ENCODE measurements around the gene TPST2.

Gene TPST2

DNA sequence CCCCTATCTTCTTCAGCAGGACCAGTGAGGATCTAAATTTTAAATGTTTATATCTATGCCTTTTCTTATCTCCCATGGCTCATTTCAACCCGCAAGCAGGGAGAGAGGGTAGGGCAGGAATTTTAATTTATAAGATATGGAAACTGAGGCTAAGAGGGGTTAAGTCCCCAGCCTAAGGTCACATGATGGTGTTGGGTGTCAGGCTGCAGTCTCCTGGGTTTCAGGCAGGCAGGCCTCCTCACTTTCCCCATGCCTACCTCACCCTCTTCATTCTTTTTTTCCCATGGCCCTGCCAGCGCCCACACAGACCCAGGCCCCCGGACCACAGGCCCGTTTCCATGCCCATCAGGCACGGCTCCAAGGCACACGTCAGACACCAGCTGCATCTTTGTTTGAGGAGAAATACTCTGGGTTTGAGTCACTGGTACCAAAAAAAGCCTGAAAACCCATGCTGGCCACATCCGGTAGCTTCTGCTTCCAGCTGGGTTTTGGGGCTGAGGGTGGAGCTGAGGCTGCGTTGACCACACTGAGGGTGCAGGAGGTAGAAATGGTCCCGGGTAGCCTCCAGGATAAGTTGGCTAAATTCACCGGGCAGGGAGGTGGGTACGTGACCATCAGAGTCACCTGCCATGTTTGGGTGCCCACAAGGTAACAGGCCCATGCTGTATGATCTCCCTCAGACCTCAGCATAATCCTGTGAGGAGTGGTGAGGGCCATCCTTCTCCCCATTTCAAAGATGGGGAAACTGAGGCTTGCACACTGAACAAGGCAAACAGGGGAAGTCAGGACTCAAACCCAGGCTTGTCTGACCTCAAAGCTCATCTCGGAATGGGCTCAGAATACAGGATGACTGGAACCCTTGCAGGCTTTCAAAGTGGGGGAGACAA is 20.4 kb upstream of the TPST2 start:
- FAIRE-seq, result no peak

DNA sequence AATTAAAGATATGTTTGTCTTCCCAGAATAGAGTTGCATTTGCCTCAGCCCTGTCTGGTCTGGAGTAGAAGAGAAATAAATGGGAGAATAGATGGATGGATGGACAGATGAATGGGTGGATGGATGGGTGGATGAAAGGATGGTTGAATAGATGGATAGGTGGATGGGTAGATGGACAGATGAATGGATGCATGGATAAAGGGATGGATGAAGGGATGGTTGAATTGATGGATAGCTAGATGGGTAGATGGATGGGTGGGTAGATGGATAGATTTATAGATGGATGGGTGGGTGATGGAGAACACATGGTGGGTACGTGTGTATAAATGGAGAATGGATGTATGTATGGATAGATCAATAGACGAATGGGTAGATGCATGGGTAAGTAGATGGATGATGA is 19.4 kb upstream of the TPST2 start:
- no peak for FAIRE-seq

DNA sequence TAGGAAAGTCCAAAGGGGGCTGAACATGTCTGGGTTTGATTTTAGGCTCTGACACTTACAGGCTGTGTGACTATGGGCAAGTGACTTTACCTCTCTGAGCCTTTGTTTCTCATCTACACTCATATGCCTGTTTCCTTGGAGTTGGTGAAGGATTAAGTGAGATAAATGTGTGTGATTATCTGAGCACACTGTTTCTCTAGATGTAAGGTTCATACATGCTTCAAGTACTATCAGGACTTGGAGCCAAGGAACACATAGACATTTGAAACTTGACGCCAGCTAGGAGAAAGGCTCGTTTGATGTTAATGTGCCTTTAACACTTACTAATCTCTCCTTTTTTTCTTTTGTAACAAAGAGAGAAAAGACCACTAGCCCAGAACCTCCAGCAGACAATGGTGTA is 18.2 kb upstream of the TPST2 start:
- no peak for FAIRE-seq

DNA sequence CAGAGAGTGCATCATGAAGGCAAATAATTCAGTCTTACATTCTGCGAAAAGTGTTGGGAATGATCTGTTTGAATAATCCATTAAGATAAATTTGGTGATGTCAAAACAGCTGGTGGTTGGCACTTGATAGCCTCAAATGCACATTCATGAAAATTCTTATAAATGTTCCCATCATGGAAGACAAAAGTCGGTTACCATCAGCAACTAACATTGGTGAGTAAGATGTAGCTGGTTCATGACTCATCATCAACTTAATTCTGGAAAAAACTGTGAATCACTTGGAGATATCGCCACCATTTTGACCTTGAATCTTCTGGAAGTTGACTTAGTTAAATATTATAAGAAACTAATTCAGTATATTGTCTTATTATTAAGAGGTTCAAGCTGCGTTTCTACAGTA is 16.7 kb upstream of the TPST2 start:
- no peak for FAIRE-seq

DNA sequence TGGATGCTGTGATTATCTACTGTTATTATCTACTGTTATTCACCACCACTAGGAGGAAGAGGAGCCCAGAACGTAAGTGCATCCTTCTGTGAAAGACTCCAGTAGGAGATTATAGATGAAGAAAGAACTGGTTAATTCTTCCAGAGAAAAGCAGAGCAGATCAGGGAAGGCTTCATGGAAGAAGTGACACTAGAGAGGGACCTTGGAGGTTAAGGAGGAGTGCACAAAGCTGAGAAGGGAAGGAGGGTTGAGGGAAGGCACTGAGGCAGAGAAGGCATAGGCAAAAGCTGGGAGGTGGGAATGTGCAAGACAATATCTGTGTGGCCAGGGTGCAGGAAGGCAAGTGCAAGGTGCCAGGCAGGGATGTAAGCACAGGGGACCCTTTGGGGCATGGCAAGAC is 14.4 kb upstream of the TPST2 start:
- no peak for FAIRE-seq

DNA sequence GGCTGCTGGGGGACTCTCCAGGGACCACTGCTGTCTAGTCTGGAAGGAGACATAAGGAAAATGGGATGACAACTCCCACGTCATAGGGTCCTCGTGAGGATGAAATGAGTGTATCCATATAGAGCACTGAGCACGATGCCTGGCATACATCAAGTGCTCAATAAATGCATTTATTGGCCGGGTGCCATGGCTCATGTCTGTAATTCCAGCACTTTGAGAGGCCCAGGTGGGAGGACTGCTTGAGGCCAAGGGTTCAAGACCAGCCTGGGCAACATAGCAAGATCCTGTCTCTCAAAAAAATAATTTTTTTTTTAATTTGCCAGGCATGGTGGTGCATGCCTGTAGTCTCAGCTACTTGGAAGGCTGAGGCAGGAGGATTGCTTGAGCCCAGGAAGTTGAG is 12.2 kb upstream of the TPST2 start:
- FAIRE-seq, result no peak

DNA sequence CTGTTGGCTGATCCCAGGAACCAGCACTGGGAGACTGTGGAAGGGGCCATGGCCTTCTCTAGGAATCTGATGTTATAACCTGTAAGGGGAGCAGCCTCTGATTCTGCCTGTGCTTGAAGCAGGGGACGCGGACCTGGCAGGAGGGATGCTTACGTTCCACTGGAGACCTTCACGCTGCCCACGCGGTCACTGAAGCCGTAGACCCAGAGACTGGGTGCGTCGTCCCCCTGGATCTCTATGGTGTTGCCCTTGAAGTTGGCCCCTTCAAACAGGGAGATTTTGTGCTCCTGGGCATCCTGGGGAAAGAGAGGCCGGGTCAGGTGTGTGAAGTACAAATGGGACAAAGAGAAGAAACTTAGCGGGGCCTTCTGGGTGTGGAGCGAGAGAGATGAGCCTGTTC is 11.8 kb upstream of the TPST2 start:
- no peak for FAIRE-seq

DNA sequence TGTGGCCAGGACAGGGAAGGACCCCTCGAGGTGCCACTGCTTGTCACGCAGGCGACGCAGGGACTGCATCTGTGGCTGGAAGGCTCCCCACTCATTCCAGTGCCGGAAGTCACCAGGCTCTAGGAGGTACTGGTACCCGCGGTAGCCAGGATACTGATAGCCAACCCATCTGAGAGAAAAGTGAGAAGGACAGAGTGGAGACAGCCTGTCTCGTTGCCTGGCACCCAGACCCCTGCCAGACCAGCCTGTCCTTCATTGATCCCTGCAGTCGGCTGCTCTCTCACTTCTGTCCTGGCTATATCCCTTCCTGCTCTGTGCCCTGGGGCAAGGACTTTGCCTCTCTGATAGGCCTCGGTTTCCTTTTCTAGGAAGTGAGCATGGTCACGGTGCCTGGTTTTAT is 9.6 kb upstream of the TPST2 start:
- no peak for FAIRE-seq

DNA sequence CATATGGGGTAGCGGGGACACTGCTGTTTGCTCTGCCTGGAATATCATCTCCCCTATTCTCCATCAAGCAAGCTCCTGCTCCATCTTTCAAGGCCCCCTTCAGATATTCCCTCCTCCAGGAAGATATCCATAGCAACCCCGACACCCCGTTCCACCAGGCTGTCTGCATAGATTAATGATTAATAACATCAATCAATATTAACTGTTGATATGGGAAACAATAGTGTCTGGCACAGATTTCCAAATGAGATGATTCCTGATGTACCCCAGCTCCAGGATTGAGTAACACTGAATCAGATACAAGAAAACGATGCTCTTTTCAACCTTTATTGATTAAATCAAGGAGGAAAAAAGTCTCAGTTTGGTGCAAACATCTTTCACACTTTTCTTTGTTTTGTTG is 7.5 kb upstream of the TPST2 start:
- FAIRE-seq, result no peak

DNA sequence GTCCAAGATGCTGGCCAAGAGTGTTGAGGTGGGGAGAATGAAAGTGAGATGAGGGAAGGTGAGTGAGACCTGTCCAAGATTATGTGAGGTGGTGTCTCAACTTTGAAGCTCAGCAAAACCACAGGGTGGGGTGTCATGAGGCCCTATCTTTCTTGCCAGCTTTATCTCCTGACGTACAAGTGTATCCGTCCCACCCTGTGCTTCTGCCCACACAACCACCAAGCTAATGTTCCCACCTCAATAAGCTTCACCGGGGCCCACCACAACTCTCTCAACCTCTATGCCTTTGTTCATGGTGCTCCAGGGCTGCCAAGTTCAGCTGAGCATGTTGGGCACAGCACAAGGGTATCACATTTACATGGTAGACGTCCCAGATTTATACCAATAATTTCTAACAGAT is 7.1 kb upstream of the TPST2 start:
- no peak for FAIRE-seq

DNA sequence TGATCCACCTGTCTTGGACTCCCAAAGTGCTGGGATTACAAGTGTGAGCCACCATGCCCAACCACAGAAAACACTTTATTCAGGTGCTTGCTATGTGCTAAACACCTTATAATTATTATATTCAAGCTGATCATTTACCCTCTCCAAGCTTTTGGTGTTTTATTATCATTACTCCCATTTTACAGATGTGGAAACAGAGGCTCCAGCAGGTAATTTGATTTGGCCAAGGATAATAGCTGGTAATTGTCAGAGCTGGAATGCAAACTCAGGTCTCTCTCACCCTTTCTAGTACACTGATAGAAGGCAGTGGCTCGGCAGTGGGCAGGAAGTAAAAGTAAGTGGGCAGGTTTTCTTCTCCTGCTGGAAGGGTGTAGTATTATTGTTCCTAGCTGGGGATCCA is 3.8 kb upstream of the TPST2 start:
- no peak for FAIRE-seq

DNA sequence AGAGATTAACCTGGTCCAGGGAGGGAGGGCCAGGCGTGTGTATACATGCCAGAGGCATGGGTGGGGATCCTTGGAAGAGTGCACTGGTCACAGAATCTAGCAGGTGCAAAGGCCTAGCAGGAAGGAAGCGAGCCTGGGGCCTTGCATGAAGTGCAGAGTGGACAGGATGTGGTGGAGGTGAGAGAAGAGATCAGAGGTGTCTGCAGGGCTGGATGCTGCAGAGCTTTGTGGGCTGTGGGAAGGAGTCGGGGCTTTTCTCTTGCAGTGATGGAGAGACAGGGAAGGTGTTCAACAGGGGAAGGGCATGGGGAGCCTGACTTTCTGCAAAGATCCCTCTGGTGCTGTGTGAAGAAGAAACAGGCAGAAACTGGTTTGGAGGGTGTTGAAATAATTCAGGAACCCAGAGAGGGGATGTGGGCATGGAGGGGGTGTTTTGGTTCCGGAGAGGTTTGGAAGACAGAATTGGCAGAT is 2.5 kb upstream of the TPST2 start:
- FAIRE-seq, result no peak

DNA sequence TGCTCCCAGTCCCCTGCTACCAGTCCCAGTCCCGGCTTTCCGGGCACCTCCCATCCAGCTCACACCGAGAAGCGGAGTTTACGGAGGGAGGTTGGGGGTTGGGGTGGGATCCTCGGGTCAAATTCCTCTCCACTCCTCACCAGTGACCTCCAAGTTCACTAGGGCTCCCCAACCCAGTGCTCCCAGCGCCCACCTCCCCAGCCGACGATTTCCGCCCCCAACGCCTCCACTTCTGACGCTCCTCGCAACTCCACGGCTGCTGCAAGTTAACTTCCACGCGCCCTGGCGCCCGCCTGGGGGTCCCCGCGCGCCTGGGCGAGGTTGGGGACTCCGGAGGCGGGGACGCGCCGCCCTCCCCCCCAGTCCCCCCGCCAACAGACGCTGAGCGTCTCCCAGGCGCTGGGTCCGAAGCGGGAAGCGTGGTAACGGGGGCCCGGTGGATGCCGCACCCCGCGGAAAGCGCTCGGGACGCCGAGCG is 526 bp downstream of the TPST2 start:
- no peak for FAIRE-seq

DNA sequence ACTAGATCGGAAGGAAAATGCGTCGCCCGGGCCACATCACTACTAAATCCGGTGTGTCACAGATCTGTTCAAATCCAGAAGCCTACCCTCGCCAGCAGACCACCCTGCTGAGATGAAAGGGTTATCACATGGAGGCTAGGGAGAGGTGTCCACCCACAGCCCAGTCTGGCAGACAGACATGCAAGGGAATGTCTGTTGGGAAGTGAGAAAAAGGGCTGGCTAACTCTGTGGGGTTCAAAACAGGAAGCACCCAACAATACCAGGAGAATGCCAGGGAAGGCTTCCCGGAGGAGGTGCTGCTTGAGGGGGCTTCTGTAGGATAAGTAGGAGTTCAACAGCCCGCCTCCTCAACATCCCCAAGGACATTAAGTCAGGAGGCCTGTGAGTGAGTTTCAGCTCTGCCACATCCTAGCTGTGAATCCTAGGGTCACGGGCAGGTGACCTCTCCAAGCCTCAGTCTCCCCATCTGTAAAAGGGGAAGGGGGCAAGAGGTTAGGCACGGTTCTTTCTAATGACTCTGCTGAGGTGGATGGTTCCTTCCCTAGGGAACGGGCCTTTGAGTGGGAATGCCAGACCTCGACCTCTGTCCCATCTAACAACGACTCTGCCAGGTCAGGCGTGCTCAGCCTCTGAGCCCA is 1.1 kb downstream of the TPST2 start:
- no peak for FAIRE-seq

DNA sequence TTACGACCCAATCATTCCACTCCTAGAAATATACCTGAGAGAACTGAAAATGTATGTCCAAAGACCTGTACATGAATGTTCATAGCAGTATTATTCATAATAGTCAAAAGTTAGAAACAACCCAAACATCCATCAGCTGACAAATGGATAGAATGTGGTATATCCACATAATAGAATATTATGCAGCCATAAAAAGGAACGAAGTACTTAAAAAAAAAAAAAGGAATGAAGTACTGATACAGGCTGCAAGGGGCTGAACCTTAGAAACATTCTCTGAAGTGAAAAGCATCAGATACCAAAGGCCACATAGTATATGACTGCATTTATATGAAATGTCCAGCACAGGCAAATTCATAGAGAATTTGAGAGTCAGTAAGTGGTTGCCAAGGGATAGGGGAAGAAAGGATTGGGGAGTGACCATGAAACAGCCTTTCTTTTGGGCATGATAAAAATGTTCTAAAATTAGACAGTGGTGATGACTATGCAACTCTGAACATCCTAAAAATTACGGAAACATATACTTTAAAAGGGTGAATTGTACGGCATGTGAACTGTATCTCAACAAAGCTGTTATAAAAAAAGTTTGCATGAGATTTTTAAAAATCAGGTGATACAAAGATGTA is 1.8 kb downstream of the TPST2 start:
- FAIRE-seq, result no peak

DNA sequence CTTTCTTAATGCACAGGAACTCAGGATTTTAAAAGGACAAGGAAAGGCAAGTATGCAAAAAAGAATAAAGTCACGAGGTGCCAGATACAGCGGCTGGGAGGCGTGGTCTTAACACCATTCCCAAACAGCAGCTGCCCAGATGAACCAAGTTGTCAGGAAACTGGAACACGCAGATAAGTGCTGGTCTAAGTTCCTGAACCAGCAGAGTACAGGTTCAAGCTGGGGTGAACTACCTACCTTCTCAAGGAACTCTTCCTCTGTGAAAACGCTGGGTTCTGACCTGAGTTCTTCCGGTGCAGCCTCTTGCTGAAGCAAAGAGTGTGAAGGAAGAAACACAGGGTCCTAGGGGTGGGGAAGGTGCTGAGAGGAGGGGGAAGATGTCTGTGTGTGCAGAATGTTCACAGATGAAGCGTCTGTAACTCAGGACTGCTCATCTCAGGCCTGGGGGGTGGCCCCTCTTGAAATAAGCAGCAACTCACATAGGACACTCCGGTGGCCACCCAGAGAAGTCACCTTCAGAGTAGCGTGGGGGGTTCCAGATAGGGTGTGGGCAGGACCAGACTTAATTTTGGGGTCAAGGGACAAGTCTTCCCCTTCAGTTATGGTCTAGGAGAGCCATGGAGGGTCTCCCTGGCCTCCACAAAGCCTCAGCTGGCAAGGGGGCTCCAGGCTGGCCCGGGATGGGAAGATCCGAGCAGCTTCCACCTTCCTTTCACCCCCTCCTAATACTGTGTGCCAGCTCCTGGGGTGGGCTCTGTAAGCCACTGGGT is 3.2 kb downstream of the TPST2 start:
- no peak for FAIRE-seq

DNA sequence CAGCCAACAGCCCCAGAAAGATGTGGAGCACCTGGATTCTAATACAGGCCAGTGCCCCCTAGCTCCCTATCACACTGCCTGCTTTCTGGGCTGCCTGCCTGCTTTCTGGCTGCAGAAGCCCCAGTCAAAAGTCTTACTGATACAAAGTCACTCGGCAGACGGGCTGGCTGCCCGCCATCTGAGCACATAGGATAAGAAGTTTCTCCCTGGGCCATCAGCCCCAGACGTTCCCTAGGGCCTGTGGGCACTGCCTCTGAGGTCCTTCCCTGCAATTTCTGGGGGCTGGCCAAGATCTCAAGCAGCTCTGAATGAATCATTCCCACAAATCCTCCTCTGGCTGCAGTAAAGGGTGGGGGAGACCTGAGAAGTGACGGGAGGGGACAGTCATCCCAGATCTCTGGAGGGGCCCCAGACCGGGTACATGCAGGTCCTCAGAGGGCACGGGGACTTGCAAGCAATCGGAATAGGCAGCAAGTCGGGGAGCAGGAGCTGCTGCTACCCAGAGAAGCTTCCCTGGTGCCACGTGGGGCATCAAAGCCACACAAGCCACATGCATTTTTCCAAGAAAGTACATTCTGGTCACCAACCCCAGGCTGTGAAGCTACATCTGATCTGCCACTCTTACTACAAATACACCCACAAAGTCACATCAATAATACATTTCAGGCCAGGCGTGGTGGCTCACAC is 4.7 kb downstream of the TPST2 start:
- no peak for FAIRE-seq

DNA sequence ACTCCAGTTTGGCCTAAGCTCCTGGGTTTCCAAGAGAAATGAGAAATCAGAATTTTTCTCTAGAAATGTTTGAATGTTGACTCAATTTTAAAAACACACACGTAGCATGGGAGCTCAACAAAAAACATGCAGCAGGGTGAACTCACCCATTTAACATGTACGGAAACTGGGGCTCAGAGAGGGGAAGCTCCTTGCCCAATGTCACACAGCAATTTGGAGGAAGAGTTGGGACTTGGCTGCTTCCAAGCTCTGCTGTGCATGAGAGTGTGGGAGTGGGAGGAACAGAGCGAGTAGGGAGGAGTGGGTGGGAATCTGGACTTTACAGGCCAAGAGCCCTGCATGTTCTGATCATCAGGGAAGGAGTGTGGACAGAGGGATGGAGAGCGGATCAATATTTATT is 5.9 kb downstream of the TPST2 start:
- FAIRE-seq, result no peak

DNA sequence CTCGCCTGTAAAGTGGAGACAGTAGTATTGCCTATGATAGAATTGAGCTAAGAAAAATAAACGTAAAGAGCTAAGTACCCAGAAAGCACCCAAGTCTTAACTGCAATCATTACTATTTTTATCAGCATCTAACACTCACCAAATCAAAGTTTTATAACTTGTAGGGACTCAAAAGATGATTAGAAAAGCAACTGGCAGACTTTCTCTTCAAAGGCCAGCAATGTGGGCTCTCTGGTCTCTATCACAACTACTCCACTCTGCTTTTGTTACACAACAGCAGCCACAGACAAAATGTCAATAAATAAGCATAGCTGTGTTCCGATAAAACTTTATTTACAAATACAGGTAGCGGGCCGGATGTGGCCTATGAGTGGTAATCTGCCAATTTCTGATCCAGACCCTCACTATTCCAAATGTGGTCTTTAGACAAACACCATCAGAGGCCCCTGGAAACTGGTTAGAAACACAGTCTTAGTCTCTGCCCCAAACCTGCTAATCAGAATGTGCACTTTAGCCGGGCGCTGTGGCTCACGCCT is 8.2 kb downstream of the TPST2 start:
- FAIRE-seq, result no peak

DNA sequence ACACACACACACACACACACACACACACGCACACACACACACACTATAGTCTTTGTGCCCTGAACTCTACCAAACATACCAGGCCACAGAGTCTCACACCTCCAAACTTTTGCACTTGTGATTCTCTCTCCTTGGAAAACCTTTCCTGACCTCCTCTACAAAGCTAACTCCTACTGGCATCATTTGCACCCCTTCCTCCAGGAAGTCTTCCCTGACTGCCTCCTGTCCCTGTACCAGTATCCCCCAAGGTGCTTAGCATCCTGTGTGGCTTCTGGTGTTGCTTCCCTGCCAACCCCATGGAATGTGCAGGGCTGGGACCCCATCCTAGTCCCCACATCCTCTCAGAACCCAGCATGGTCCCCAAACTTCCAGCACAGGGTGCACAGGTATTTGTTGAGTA is 8.9 kb downstream of the TPST2 start:
- no peak for FAIRE-seq

DNA sequence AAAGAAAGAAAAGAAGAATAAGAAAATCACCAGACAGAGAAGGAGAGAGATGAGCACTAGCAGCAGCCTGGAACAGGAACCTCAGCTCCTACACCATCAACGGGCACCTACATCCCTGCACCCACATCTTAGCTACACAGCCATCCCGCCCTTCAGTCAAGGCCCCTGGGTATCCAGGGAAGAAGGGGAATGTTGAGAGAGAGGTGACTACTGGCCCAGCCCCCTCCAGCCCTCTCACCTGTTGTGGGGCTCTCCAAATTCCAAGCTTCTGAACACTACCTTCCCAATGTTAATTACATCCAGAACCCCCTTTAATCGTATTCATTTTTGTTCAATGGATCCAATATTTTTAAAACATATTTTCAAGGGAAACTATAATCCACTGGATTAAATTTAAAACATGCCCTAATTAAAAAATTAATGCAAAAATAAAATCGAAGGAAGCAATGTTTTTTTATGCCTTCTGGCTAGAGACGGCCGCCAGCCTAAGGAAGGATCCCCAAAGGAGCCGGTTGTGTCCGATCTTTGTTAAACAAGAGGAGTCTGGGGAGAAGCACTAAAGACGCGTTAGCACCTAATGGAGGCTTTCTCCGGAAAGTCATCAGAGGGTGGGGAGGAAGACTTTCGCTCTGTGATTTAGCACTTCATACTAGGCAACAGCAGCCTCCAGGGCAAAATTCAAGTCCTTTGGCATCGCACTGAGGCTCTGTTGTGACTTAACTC is 9.5 kb downstream of the TPST2 start:
- FAIRE-seq, result no peak

All from G401.6 (cell line).